ENCODE results near the gene HIC1. TPM values are rescaled to one million over a fixed set of nuclear protein-coding genes. Genes with fewer than 3 reads are reported as not detected.

Gene HIC1
- total RNA-seq, 1 donor from 2014 or later, result 9.9 TPM

- DNase-seq (ENCODE audit: low spot score), result peak; percentile 69
- peak; percentile 33 for ATAC-seq
Measured at GRCh38 chr17:2071455-2072281, 16.8 kb downstream of the HIC1 start.

- ATAC-seq, result no peak
- DNase-seq (ENCODE audit: low spot score), result no peak
Measured at GRCh38 chr17:2074919-2075318, 20.0 kb downstream of the HIC1 start.

- no peak for ATAC-seq
- DNase-seq (ENCODE audit: low spot score), result no peak
Measured at GRCh38 chr17:2075336-2076086, 20.6 kb downstream of the HIC1 start.

GRCh38 chr17:2076087-2076984 is 21.4 kb downstream of the HIC1 start:
- no peak for ATAC-seq
- no peak for DNase-seq (ENCODE audit: low spot score)

GRCh38 chr17:2077040-2077439 is 22.1 kb downstream of the HIC1 start:
- DNase-seq (ENCODE audit: low spot score), result no peak
- ATAC-seq, result no peak

- DNase-seq (ENCODE audit: low spot score), result no peak
- ATAC-seq, result no peak
Measured at GRCh38 chr17:2081564-2081963, 26.7 kb downstream of the HIC1 start.

GRCh38 chr17:2082003-2082781 is 27.3 kb downstream of the HIC1 start:
- DNase-seq (ENCODE audit: low spot score), result no peak
- ATAC-seq, result no peak

GRCh38 chr17:2083613-2084035 is 28.7 kb downstream of the HIC1 start:
- ATAC-seq, result peak; percentile 65

GRCh38 chr17:2084036-2084765 is 29.3 kb downstream of the HIC1 start:
- no peak for DNase-seq (ENCODE audit: low spot score)
- ATAC-seq, result peak; percentile 8

More at GRCh38 chr17:2083613-2084035, 28.7 kb downstream of the HIC1 start:
- no peak for DNase-seq (ENCODE audit: low spot score)

- DNase-seq (ENCODE audit: low spot score) (no peak), ATAC-seq (peak; percentile 40)
Measured at GRCh38 chr17:2084766-2085647, 30.1 kb downstream of the HIC1 start.

GRCh38 chr17:2085648-2085949 is 30.7 kb downstream of the HIC1 start:
- no peak for DNase-seq (ENCODE audit: low spot score)
- no peak for ATAC-seq

GRCh38 chr17:2086306-2086705 is 31.4 kb downstream of the HIC1 start:
- ATAC-seq (no peak), DNase-seq (ENCODE audit: low spot score) (no peak)

- DNase-seq (ENCODE audit: low spot score), result no peak
- peak; percentile 26 for ATAC-seq
Measured at GRCh38 chr17:2087597-2088211, 32.8 kb downstream of the HIC1 start.

- DNase-seq (ENCODE audit: low spot score), result no peak
- ATAC-seq, result no peak
Measured at GRCh38 chr17:2089021-2089422, 34.1 kb downstream of the HIC1 start.

- no peak for ATAC-seq
- no peak for DNase-seq (ENCODE audit: low spot score)
Measured at GRCh38 chr17:2090210-2090641, 35.3 kb downstream of the HIC1 start.

- DNase-seq (ENCODE audit: low spot score) (no peak), ATAC-seq (no peak)
Measured at GRCh38 chr17:2090804-2091534, 36.1 kb downstream of the HIC1 start.

- DNase-seq (ENCODE audit: low spot score) (no peak), ATAC-seq (no peak)
Measured at GRCh38 chr17:2092253-2092652, 37.4 kb downstream of the HIC1 start.

- DNase-seq (ENCODE audit: low spot score) (no peak), ATAC-seq (no peak)
Measured at GRCh38 chr17:2093349-2093748, 38.4 kb downstream of the HIC1 start.
